Measurements from ENCODE around the gene DCDC2. TPM values are rescaled to one million over a fixed set of nuclear protein-coding genes. Genes with fewer than 3 reads are reported as not detected.

DCDC2 gene
- total RNA-seq, 1 donor from 2014 or later = 142 TPM

Other genes starting within 250 kb of the DCDC2 start
- not detected in 2 replicates for gene NRSN1, start 231.8 kb downstream of the DCDC2 start, total RNA-seq
- gene MRS2, start 44.9 kb upstream of the DCDC2 start, total RNA-seq = 38.3 and 56.9 TPM in 2 replicates
- gene GPLD1, start 131.5 kb upstream of the DCDC2 start, total RNA-seq = 0.51 and 0.75 TPM in 2 replicates
- gene ALDH5A1, start 136.9 kb upstream of the DCDC2 start, total RNA-seq = 1.9 and 4.6 TPM in 2 replicates

Data from epithelial cell of proximal tubule (primary cell).